MCF 10A (cell line): Measurements from ENCODE around the gene ZNF598. TPM values are rescaled to one million over a fixed set of nuclear protein-coding genes. Genes with fewer than 3 reads are reported as not detected.

Experiments
- BruUV-seq: library from RNA; stranded (reverse); fragments of 400-500 nt; replicated peaks from 2 replicates; lab custom pipeline; 2021; lab: Mats Ljungman, UMichigan
- CTCF ChIA-PET: fragments of 300-600 bp; sonication (Branson Sonifier 250); formaldehyde crosslinking; extraction: SDS; loops from one replicate; lab custom pipeline; 2021; ENCODE audit warnings: antibody characterized with exemption, inconsistent platforms; lab: Yijun Ruan, JAX
- POLR2A ChIA-PET: fragments of 300-600, 350-650 bp; sonication (Branson Sonifier 250); formaldehyde crosslinking; extraction: SDS; loops from one replicate; lab custom pipeline; 2020; ENCODE audit warnings: antibody characterized with exemption, inconsistent platforms; lab: Yijun Ruan, JAX
- DNase-seq: peaks from one replicate; pipeline ENCODE4 v3.0.0-alpha.2; 2018; ENCODE audit not compliant: unreplicated experiment
- H3K27ac Mint-ChIP-seq: one replicate; pipeline ENCODE4 v1.8.0; 2022; ENCODE audit warnings: mild to moderate bottlenecking, low read depth, mixed read lengths; ENCODE audit not compliant: unreplicated experiment
- H3K27me3 Mint-ChIP-seq: one replicate; pipeline ENCODE4 v1.8.0; 2022; ENCODE audit warnings: mixed read lengths; ENCODE audit not compliant: insufficient read depth, unreplicated experiment
- H3K36me3 Mint-ChIP-seq: one replicate; pipeline ENCODE4 v1.8.0; 2022; ENCODE audit warnings: mild to moderate bottlenecking, moderate library complexity, mixed read lengths; ENCODE audit not compliant: insufficient read depth, unreplicated experiment
- H3K4me1 Mint-ChIP-seq: one replicate; pipeline ENCODE4 v1.8.0; 2022; ENCODE audit warnings: mixed read lengths; ENCODE audit not compliant: insufficient read depth, unreplicated experiment
- H3K4me3 Mint-ChIP-seq: one replicate; pipeline ENCODE4 v1.8.0; 2022; ENCODE audit warnings: mild to moderate bottlenecking, moderate library complexity, mixed read lengths; ENCODE audit not compliant: unreplicated experiment
- H3K9me3 Mint-ChIP-seq: one replicate; pipeline ENCODE4 v1.8.0; 2022; ENCODE audit warnings: mixed read lengths; ENCODE audit not compliant: unreplicated experiment
- intact Hi-C: fragments of 100-400 bp; cut with micrococcal nuclease; formaldehyde crosslinking; loops from 2 replicates; pipeline ENCODE4 v1.14.1; 2022
- total RNA-seq: library from RNA; stranded (reverse); gene quantifications from 2 replicates; pipeline ENCODE4 v1.2.3, GENCODE V29; 2022
- TF ChIP-seq, protein P1 (sequence below): fragments of 200-600 bp; IDR thresholded peaks from one replicate; pipeline ENCODE4 v1.8.0; 2022; ENCODE audit warnings: antibody characterized with exemption, mild to moderate bottlenecking; ENCODE audit not compliant: unreplicated experiment

The ZNF598 gene
- total RNA-seq, 1 experiment from 2014 or later = 252 TPM

DNA sequence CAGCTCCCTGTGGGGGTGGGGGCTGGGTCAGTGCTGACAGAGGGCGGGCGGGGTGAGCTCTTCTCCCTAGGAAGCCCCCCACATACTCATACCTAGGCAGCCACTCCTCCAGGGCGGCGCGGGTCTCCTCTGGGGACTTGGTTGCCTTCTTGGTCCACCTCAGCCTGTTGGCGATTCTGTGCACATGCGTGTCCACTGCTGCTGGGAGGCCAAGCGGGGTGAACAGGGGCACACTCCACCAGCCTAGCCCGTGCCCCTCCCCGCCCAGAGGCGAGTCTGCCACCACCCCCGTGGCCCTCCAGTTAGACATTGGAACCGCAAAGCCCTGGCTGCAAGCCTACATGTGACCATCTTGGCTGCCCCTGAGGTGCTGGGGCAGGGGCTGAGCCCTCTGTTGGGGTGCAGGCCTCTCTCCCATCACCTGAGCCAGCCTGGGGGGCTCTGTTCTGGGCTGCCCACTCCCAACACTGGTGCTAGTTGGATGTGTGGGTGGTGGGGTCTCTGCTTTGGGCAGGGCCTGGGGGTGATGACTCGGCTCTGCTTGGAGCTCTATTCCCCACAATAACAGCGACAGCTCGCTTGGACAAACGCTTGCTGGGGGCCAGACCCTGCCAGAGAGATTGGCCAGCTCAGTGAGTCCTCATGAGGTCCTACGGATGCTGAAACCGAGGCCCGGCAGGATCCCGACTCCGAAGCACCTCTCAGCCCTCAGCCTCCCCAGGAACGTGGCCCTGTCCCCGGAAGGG is 30.6 kb upstream of the ZNF598 start:
- no peak for DNase-seq
- ChIA-PET CTCF (interaction anchor here (0.6 to 0.7 kb wide), 2 partner anchors 43 to 202 kb away, joined by 3 read pairs; no protein-coding TSS in a partner anchor), POLR2A (interaction anchor here (1.0 to 1.8 kb wide), 5 partner anchors 8 to 115 kb away, joined by 3 to 9 read pairs (median 4); no protein-coding TSS in a partner anchor)
- H3K4me1 Mint-ChIP-seq = peaks cover 6% of the 10 kb centered on the region
- TF ChIP-seq, protein P1, sequence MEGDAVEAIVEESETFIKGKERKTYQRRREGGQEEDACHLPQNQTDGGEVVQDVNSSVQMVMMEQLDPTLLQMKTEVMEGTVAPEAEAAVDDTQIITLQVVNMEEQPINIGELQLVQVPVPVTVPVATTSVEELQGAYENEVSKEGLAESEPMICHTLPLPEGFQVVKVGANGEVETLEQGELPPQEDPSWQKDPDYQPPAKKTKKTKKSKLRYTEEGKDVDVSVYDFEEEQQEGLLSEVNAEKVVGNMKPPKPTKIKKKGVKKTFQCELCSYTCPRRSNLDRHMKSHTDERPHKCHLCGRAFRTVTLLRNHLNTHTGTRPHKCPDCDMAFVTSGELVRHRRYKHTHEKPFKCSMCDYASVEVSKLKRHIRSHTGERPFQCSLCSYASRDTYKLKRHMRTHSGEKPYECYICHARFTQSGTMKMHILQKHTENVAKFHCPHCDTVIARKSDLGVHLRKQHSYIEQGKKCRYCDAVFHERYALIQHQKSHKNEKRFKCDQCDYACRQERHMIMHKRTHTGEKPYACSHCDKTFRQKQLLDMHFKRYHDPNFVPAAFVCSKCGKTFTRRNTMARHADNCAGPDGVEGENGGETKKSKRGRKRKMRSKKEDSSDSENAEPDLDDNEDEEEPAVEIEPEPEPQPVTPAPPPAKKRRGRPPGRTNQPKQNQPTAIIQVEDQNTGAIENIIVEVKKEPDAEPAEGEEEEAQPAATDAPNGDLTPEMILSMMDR = no peak
- no peaks in the 10 kb centered on the region for H3K36me3 Mint-ChIP-seq
- H3K27me3 Mint-ChIP-seq = no peaks in the 10 kb centered on the region
- peak overlapping the region; percentile 27 for H3K27ac Mint-ChIP-seq
- H3K9me3 Mint-ChIP-seq = no peaks in the 10 kb centered on the region
- no peak overlapping the region for H3K4me3 Mint-ChIP-seq
- BruUV-seq = no TSS peak
- intact Hi-C loops = no loop called here

DNA sequence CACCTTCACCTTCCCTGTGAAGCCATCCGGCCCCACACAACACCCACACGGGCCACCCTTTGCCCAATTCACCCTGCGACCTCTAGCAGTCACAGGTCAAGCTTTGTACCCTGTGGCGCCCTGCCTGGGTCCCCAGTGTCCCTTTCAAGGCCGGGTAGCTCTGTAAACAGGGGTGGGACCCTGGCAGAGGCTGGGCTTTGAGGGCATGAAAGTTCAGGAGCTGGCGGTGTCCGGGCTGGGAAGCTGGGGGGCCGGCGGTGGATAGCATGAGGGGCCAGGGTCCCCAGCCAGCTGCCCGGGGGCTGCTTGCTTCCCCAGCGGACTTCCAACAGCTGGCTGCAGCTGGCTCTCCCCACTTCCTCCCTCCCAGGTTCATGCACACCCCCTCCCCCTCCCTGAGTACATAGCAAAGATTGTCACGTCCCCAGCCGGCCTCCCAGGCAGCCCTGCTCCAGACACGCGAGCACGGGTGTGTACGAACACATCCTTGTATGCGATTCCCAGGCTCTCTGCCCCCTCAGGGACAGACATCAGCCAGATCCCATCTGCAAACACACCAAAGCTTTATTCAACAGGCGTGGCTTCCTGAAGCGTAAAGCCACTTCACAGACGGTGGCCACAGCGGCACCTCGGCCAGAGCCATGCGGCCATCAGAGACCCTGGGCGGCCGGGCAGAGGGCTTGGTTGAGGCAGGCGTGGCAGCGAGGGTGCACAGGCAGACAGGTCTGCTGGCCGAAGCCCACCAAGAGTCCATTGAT is 29.8 kb upstream of the ZNF598 start:
- CTCF ChIA-PET = interaction anchor here (0.6 to 0.9 kb wide), 3 partner anchors 101 to 220 kb away, joined by 3 read pairs; no protein-coding TSS in a partner anchor
- no peaks in the 10 kb centered on the region for H3K9me3 Mint-ChIP-seq
- H3K27me3 Mint-ChIP-seq = no peaks in the 10 kb centered on the region
- POLR2A ChIA-PET = interaction anchor here (1.0 kb wide), 2 partner anchors 31 to 45 kb away, joined by 3 read pairs; no protein-coding TSS in a partner anchor
- H3K4me3 Mint-ChIP-seq = no peak overlapping the region
- DNase-seq = no peak
- H3K27ac Mint-ChIP-seq = no peak overlapping the region
- intact Hi-C loops = no loop called here
- peaks cover 6% of the 10 kb centered on the region for H3K4me1 Mint-ChIP-seq
- no TSS peak for BruUV-seq
- no peaks in the 10 kb centered on the region for H3K36me3 Mint-ChIP-seq
- TF ChIP-seq, protein P1 = no peak

DNA sequence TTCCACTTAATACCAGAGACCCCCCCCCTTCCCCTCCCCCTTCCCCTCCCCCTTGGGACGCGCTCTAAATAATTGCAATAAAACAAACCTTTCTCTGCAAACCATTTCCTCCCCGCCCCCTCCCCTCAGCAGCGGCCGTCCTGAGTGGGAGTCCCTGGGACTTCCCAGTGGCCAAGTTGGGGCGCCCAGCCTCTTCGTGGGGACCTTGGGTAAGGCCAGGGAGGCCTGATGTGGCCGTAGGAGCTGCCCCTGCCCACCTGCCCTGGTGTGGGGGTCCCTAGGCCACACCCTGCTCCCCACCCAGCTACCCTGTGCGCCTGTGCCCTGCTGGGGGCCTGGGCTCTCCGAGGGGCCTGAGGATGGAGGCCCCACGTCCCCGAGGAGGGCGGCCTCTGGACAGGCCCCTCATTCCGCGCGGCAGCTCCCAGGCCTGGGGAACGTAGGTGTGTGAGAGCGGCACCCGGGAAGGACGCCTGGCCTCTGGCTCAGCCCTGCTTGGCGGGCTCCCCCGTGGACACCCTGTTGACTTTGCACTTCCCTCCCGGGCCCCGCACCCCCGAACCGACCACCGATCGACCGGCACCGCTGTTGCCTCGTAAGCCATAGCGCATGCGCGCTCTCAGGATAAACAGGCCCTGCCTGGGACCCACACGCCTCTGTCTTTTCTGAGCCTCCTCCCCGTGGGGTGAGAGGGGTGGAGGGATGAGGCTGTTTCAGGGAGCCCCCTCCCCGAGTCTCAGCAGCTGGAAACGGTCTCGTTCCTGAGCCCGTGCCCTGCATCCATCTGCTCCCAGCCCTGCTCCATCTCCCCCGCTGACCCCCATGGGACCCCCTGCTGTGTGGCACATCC is 29.0 kb upstream of the ZNF598 start:
- Mint-ChIP-seq H3K27ac (no peak overlapping the region), H3K27me3 (no peaks in the 10 kb centered on the region), H3K4me3 (no peak overlapping the region), H3K9me3 (no peaks in the 10 kb centered on the region), H3K36me3 (no peaks in the 10 kb centered on the region), H3K4me1 (peaks cover 6% of the 10 kb centered on the region)
- ChIA-PET CTCF (interaction anchor here (0.6 to 0.9 kb wide), 2 partner anchors 102 to 221 kb away, joined by 3 read pairs; no protein-coding TSS in a partner anchor), POLR2A (interaction anchor here (0.6 to 1.0 kb wide), 3 partner anchors 46 to 117 kb away, joined by 3 to 4 read pairs (median 3); partner anchors contain the start of gene TRAF7)
- intact Hi-C loops = no loop called here
- no TSS peak for BruUV-seq
- no peak for DNase-seq
- TF ChIP-seq, protein P1 = no peak
